Measurements from ENCODE around the gene SEC14L1.
"Not testable (repeated sequence)": the region's sequence is repeated elsewhere in the genome, so short reads cannot be mapped to it uniquely, and the experiment has no call there.

The SEC14L1 gene

GRCh38 chr17:77126519-77126918 is 14.2 kb upstream of the SEC14L1 start:
- Mint-ChIP-seq H3K4me1 (peaks cover 9% of the 10 kb centered on the region), H3K9me3 (no peaks in the 10 kb centered on the region), H3K36me3 (no peaks in the 10 kb centered on the region), H3K27me3 (peaks cover 2% of the 10 kb centered on the region), H3K27ac (no peak overlapping the region), H3K4me3 (no peak overlapping the region)
- no peak for ATAC-seq (ENCODE audit: low read depth)
- DNase-seq (ENCODE audit: low spot score in 2 of 2) = no peak

GRCh38 chr17:77127735-77128361 is 12.9 kb upstream of the SEC14L1 start:
- H3K27ac Mint-ChIP-seq = no peak overlapping the region
- no peak for DNase-seq (ENCODE audit: low spot score in 2 of 2)
- H3K4me3 Mint-ChIP-seq = peak overlapping the region; percentile 41
- peaks cover 9% of the 10 kb centered on the region for H3K4me1 Mint-ChIP-seq
- ATAC-seq (ENCODE audit: low read depth) = peak; percentile 88
- H3K36me3 Mint-ChIP-seq = no peaks in the 10 kb centered on the region
- H3K9me3 Mint-ChIP-seq = no peaks in the 10 kb centered on the region
- H3K27me3 Mint-ChIP-seq = peaks cover 2% of the 10 kb centered on the region

- ATAC-seq (ENCODE audit: low read depth) (no peak), DNase-seq (ENCODE audit: low spot score in 2 of 2) (no peak)
- no peaks in the 10 kb centered on the region for H3K36me3 Mint-ChIP-seq
- H3K4me3 Mint-ChIP-seq = no peak overlapping the region
- no peaks in the 10 kb centered on the region for H3K9me3 Mint-ChIP-seq
- H3K27ac Mint-ChIP-seq = no peak overlapping the region
- peaks cover 2% of the 10 kb centered on the region for H3K27me3 Mint-ChIP-seq
- H3K4me1 Mint-ChIP-seq = peaks cover 9% of the 10 kb centered on the region
Measured at GRCh38 chr17:77128896-77129567, 11.7 kb upstream of the SEC14L1 start.

GRCh38 chr17:77129568-77130301 is 11.0 kb upstream of the SEC14L1 start:
- H3K4me3 Mint-ChIP-seq = no peak overlapping the region
- H3K4me1 Mint-ChIP-seq = peaks cover 9% of the 10 kb centered on the region
- no peak for DNase-seq (ENCODE audit: low spot score in 2 of 2)
- H3K27me3 Mint-ChIP-seq = peaks cover 2% of the 10 kb centered on the region
- H3K27ac Mint-ChIP-seq = no peak overlapping the region
- no peak for ATAC-seq (ENCODE audit: low read depth)
- no peaks in the 10 kb centered on the region for H3K36me3 Mint-ChIP-seq
- H3K9me3 Mint-ChIP-seq = no peaks in the 10 kb centered on the region

GRCh38 chr17:77130525-77130924 is 10.2 kb upstream of the SEC14L1 start:
- ATAC-seq (ENCODE audit: low read depth) = no peak
- H3K36me3 Mint-ChIP-seq = no peaks in the 10 kb centered on the region
- peaks cover 6% of the 10 kb centered on the region for H3K27me3 Mint-ChIP-seq
- H3K4me1 Mint-ChIP-seq = peaks cover 13% of the 10 kb centered on the region
- no peak overlapping the region for H3K4me3 Mint-ChIP-seq
- no peak overlapping the region for H3K27ac Mint-ChIP-seq
- no peaks in the 10 kb centered on the region for H3K9me3 Mint-ChIP-seq
- no peak for DNase-seq (ENCODE audit: low spot score in 2 of 2)

GRCh38 chr17:77131904-77132303 is 8.9 kb upstream of the SEC14L1 start:
- Mint-ChIP-seq H3K27ac (no peak overlapping the region), H3K4me1 (peaks cover 17% of the 10 kb centered on the region), H3K4me3 (no peak overlapping the region), H3K36me3 (no peaks in the 10 kb centered on the region), H3K9me3 (no peaks in the 10 kb centered on the region), H3K27me3 (peaks cover 6% of the 10 kb centered on the region)
- DNase-seq (ENCODE audit: low spot score in 2 of 2) = no peak
- ATAC-seq (ENCODE audit: low read depth) = no peak

GRCh38 chr17:77132411-77133086 is 8.2 kb upstream of the SEC14L1 start:
- ATAC-seq (ENCODE audit: low read depth) (no peak), DNase-seq (ENCODE audit: low spot score in 2 of 2) (no peak)
- Mint-ChIP-seq H3K36me3 (no peaks in the 10 kb centered on the region), H3K27ac (no peak overlapping the region), H3K4me1 (peaks cover 16% of the 10 kb centered on the region), H3K27me3 (peaks cover 6% of the 10 kb centered on the region), H3K4me3 (no peak overlapping the region), H3K9me3 (peaks cover 2% of the 10 kb centered on the region)

GRCh38 chr17:77133087-77133638 is 7.6 kb upstream of the SEC14L1 start:
- Mint-ChIP-seq H3K36me3 (no peaks in the 10 kb centered on the region), H3K4me1 (peaks cover 13% of the 10 kb centered on the region), H3K9me3 (peaks cover 2% of the 10 kb centered on the region), H3K27ac (no peak overlapping the region), H3K27me3 (peaks cover 6% of the 10 kb centered on the region), H3K4me3 (no peak overlapping the region)
- DNase-seq (ENCODE audit: low spot score in 2 of 2) (no peak), ATAC-seq (ENCODE audit: low read depth) (no peak)

- H3K4me1 Mint-ChIP-seq = peaks cover 15% of the 10 kb centered on the region
- H3K27ac Mint-ChIP-seq = no peak overlapping the region
- no peaks in the 10 kb centered on the region for H3K36me3 Mint-ChIP-seq
- no peak overlapping the region for H3K4me3 Mint-ChIP-seq
- H3K9me3 Mint-ChIP-seq = peaks cover 3% of the 10 kb centered on the region
- ATAC-seq (ENCODE audit: low read depth) (no peak), DNase-seq (ENCODE audit: low spot score in 2 of 2) (no peak)
- peaks cover 4% of the 10 kb centered on the region for H3K27me3 Mint-ChIP-seq
Measured at GRCh38 chr17:77136420-77136767, 4.4 kb upstream of the SEC14L1 start.

GRCh38 chr17:77137111-77137510 is 3.7 kb upstream of the SEC14L1 start:
- DNase-seq (ENCODE audit: low spot score in 2 of 2) = no peak
- Mint-ChIP-seq H3K9me3 (peaks cover 3% of the 10 kb centered on the region), H3K27ac (no peak overlapping the region), H3K4me1 (peaks cover 18% of the 10 kb centered on the region), H3K27me3 (peaks cover 4% of the 10 kb centered on the region), H3K4me3 (no peak overlapping the region), H3K36me3 (no peaks in the 10 kb centered on the region)
- no peak for ATAC-seq (ENCODE audit: low read depth)

GRCh38 chr17:77137886-77138285 is 2.9 kb upstream of the SEC14L1 start:
- H3K36me3 Mint-ChIP-seq; H3K4me3 Mint-ChIP-seq; H3K9me3 Mint-ChIP-seq; DNase-seq (ENCODE audit: low spot score in 2 of 2); H3K27ac Mint-ChIP-seq; ATAC-seq (ENCODE audit: low read depth); H3K27me3 Mint-ChIP-seq: not testable (repeated sequence)
- peaks cover 23% of the 10 kb centered on the region for H3K4me1 Mint-ChIP-seq

GRCh38 chr17:77140166-77140877 is 447 bp upstream of the SEC14L1 start:
- Mint-ChIP-seq H3K36me3 (peaks cover 7% of the 10 kb centered on the region), H3K27ac (peak overlapping the region; percentile 92), H3K27me3 (no peaks in the 10 kb centered on the region), H3K9me3 (peaks cover 3% of the 10 kb centered on the region), H3K4me1 (peaks cover 33% of the 10 kb centered on the region), H3K4me3 (peak overlapping the region; percentile 69)
- DNase-seq (ENCODE audit: low spot score in 2 of 2) (peak; percentile 99), ATAC-seq (ENCODE audit: low read depth) (peak; percentile 79)

- H3K4me1 Mint-ChIP-seq = peaks cover 39% of the 10 kb centered on the region
- peaks cover 3% of the 10 kb centered on the region for H3K9me3 Mint-ChIP-seq
- peak overlapping the region; percentile 92 for H3K4me3 Mint-ChIP-seq
- DNase-seq (ENCODE audit: low spot score in 2 of 2) (no peak), ATAC-seq (ENCODE audit: low read depth) (no peak)
- peaks cover 12% of the 10 kb centered on the region for H3K36me3 Mint-ChIP-seq
- no peaks in the 10 kb centered on the region for H3K27me3 Mint-ChIP-seq
- H3K27ac Mint-ChIP-seq = peak overlapping the region; percentile 89
Measured at GRCh38 chr17:77141846-77142449, 1.2 kb downstream of the SEC14L1 start.

Data from memory B cell (primary cell).